HCT116 (cell line): ENCODE data around the gene LUC7L2. TPM values are rescaled to one million over a fixed set of nuclear protein-coding genes. Genes with fewer than 3 reads are reported as not detected.

ENCODE experiments used
- ATAC-seq: fragments of 200-7000 bp; cut with Tn5 transposase; 2 replicates; pipeline ENCODE4 v1.9.1; 2020; ENCODE audit warnings: mild to moderate bottlenecking, moderate library complexity
- BruUV-seq: library from RNA; stranded (reverse); fragments of 400-500 nt; replicated peaks from 2 replicates; lab custom pipeline; 2021; lab: Mats Ljungman, UMichigan
- CTCF ChIA-PET: fragments of 300-600 bp; sonication (Branson Sonifier 250); formaldehyde crosslinking; loops from one replicate; lab custom pipeline; 2021; ENCODE audit warnings: antibody characterized with exemption; lab: Charles Lee
- POLR2A ChIA-PET: fragments of 300-600, 350-600 bp; sonication (Branson Sonifier 250); formaldehyde crosslinking; loops from one replicate; lab custom pipeline; 2021; ENCODE audit warnings: antibody characterized with exemption; lab: Charles Lee
- RAD21 ChIA-PET, 2 experiments: fragments of 300-600 bp; sonication (Branson Sonifier 250); formaldehyde crosslinking; loops; one replicate each; lab custom pipeline; 2023; ENCODE audit warnings: low total read pairs in 2 of 2; ENCODE audit not compliant: uncharacterized antibody in 2 of 2, unreplicated experiment in 2 of 2, low non-redundant PET in 1 of 2; lab: Charles Lee
- DNase-seq: peaks from one replicate; pipeline ENCODE4 v3.0.0-alpha.2; 2010; ENCODE audit warnings: low read depth, low spot score
- H2AFZ ChIP-seq: fragments of 200-600 bp; shearing (Covaris generic), sonication (generic); 2 replicates; pipeline ENCODE4 v1.6.1; 2017; ENCODE audit warnings: low read depth, mixed run types, mixed read lengths, antibody characterized with exemption, low read length; ENCODE audit not compliant: poor library complexity, severe bottlenecking
- H3K27ac ChIP-seq: 2 replicates; pipeline ENCODE4 v1.5.1; 2012; ENCODE audit warnings: low read depth, low read length
- H3K27me3 ChIP-seq: fragments of 200-600 bp; sonication (generic); 2 replicates; pipeline ENCODE4 v1.6.1; 2016; ENCODE audit warnings: mixed run types, low read length, mixed read lengths; ENCODE audit not compliant: insufficient read depth
- H3K36me3 ChIP-seq, 2 experiments: fragments of 200-500 bp in 1 of 2; fragments of 200-600 bp in 1 of 2; sonication (Bioruptor generic) in 1 of 2; sonication (generic) in 1 of 2; 2 replicates each; pipeline versions ENCODE4 v1.5.1 to v1.6.1; 2014 to 2016; ENCODE audit warnings: low read length in 2 of 2, inconsistent platforms in 1 of 2, mixed read lengths in 1 of 2, mixed run types in 1 of 2; ENCODE audit not compliant: insufficient read depth in 2 of 2, control insufficient read depth in 1 of 2
- H3K4me1 ChIP-seq, 2 experiments: fragments of 200-600 bp in 1 of 2; sonication (generic) in 1 of 2; 2 replicates each; pipeline versions ENCODE4 v1.5.1 to v1.6.1; 2012 to 2017; ENCODE audit warnings: low read length in 2 of 2, inconsistent platforms in 1 of 2, mild to moderate bottlenecking in 1 of 2, mixed read lengths in 1 of 2, mixed run types in 1 of 2, moderate library complexity in 1 of 2; ENCODE audit not compliant: insufficient read depth in 2 of 2, control insufficient read depth in 1 of 2
- H3K4me2 ChIP-seq: fragments of 200-600 bp; sonication (generic); 2 replicates; pipeline ENCODE4 v1.6.1; 2017; ENCODE audit warnings: mixed run types, low read length, mixed read lengths
- H3K4me3 ChIP-seq, 2 experiments: fragments of 200-600 bp in 1 of 2; sonication (generic) in 1 of 2; replicated peaks in 1 of 2; 2 replicates each; pipeline ENCODE4 v1.5.1; 2011 to 2016; ENCODE audit warnings: low read length in 2 of 2, control low read depth in 1 of 2, low read depth in 1 of 2, mild to moderate bottlenecking in 1 of 2, mixed read lengths in 1 of 2, mixed run types in 1 of 2
- H3K79me2 ChIP-seq: fragments of 200-600 bp; sonication (generic); 2 replicates; pipeline ENCODE4 v1.6.1; 2017; ENCODE audit warnings: mild to moderate bottlenecking, mixed run types, low read length, moderate library complexity, mixed read lengths; ENCODE audit not compliant: insufficient read depth
- H3K9ac ChIP-seq: fragments of 200-600 bp; sonication (generic); 2 replicates; pipeline ENCODE4 v1.6.1; 2016; ENCODE audit warnings: low read length, mixed read lengths
- H3K9me2 ChIP-seq: fragments of 200-600 bp; sonication (generic), shearing (Covaris generic); 2 replicates; pipeline ENCODE4 v1.6.1; 2017; ENCODE audit warnings: mixed run types, mild to moderate bottlenecking, moderate library complexity; ENCODE audit not compliant: insufficient read depth
- H3K9me3 ChIP-seq, 2 experiments: fragments of 200-500 bp in 1 of 2; fragments of 200-600 bp in 1 of 2; sonication (Bioruptor generic) in 1 of 2; sonication (generic) in 1 of 2; 2 replicates each; pipeline ENCODE4 v1.6.1; 2014 to 2017; ENCODE audit warnings: low read length in 2 of 2, mixed read lengths in 2 of 2, inconsistent platforms in 1 of 2, low read depth in 1 of 2, mild to moderate bottlenecking in 1 of 2, mixed run types in 1 of 2, moderate library complexity in 1 of 2; ENCODE audit not compliant: control insufficient read depth in 1 of 2, insufficient read depth in 1 of 2
- H4K20me1 ChIP-seq: fragments of 200-600 bp; sonication (generic), shearing (Covaris generic); 2 replicates; pipeline ENCODE4 v1.6.1; 2017; ENCODE audit warnings: mixed run types, mild to moderate bottlenecking, moderate library complexity; ENCODE audit not compliant: insufficient read depth
- CTCF ChIP-seq, 3 experiments: fragments of 200-600 bp in 1 of 3; sonication (generic) in 1 of 3; IDR thresholded peaks in 2 of 3; conservative IDR thresholded peaks in 1 of 3; 2 replicates each; pipeline ENCODE4 v1.5.1; 2012 to 2017; ENCODE audit warnings: low read depth in 2 of 3, low read length in 2 of 3, antibody characterized with exemption in 1 of 3, borderline replicate concordance in 1 of 3, control low read depth in 1 of 3, mild to moderate bottlenecking in 1 of 3, mixed read lengths in 1 of 3, mixed run types in 1 of 3, moderate library complexity in 1 of 3; ENCODE audit not compliant: insufficient read depth in 1 of 3
- JUND ChIP-seq: IDR thresholded peaks from 2 replicates; pipeline ENCODE4 v1.6.1; 2012
- MAX ChIP-seq: IDR thresholded peaks from 2 replicates; pipeline ENCODE4 v1.6.1; 2012
- RAD21 ChIP-seq: IDR thresholded peaks from 2 replicates; pipeline ENCODE4 v1.6.1; 2012; ENCODE audit warnings: low read depth, mild to moderate bottlenecking
- SIN3A ChIP-seq: IDR thresholded peaks from 2 replicates; pipeline ENCODE4 v1.6.1; 2012; ENCODE audit warnings: low read depth
- TCF7L2 ChIP-seq: IDR thresholded peaks from 2 replicates; pipeline ENCODE4 v1.7.0; 2011; ENCODE audit warnings: borderline replicate concordance, inconsistent platforms; ENCODE audit not compliant: insufficient read depth, insufficient read length; ENCODE audit errors: extremely low read depth
- YY1 ChIP-seq: IDR thresholded peaks from 2 replicates; pipeline ENCODE4 v1.6.1; 2011; ENCODE audit warnings: low read length, low read depth, moderate library complexity, mild to moderate bottlenecking; ENCODE audit not compliant: insufficient replicate concordance; ENCODE audit errors: extremely low read depth
- intact Hi-C: fragments of 100-400 bp; cut with micrococcal nuclease; formaldehyde crosslinking; loops from 2 replicates; pipeline ENCODE4 v1.10.0; 2022
- total RNA-seq: library from RNA; stranded (reverse); gene quantifications from one replicate; pipeline ENCODE4 v1.2.1, GENCODE V29; 2021; ENCODE audit not compliant: unreplicated experiment
- TF ChIP-seq, protein P1 (sequence below): IDR thresholded peaks from 2 replicates; pipeline ENCODE4 v1.6.1; 2012; ENCODE audit warnings: low read depth

Gene LUC7L2
- total RNA-seq, 1 experiment from 2014 or later, result 98.8 TPM

DNA sequence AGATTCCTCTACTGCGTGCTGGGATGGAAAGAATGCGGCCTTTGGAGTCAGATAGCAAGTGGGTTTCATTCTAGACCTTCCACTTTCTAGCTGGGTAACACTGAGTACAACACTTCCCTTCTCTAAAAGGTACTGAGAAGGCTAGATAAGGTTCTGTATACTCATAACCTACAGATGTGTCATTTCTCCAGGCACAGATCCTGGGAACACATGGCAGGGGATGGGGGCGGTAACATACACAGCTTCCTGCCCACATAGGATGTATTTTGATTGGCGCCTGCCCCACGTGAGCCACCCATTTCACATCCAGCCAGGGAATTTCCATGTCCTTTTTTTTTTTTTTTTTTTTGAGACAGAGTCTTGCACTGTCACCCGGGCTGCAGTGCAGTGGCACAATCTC is 91.9 kb downstream of the LUC7L2 start:
- no peak overlapping the region for H3K27ac ChIP-seq
- no peaks in the 10 kb centered on the region for H3K9me3 ChIP-seq
- DNase-seq, result no peak
- no peaks in the 10 kb centered on the region for H3K36me3 ChIP-seq
- no peaks in the 10 kb centered on the region for H3K27me3 ChIP-seq
- CTCF ChIA-PET, result interaction anchor here (0.7 kb wide), 1 partner anchor 554 kb away, joined by 3 read pairs; no protein-coding TSS in a partner anchor
- no peak overlapping the region for H3K4me2 ChIP-seq
- no peak overlapping the region for H3K9ac ChIP-seq
- no peak for TF ChIP-seq RAD21
- TF ChIP-seq JUND, result no peak
- no peak for TF ChIP-seq MAX
- H3K4me3 ChIP-seq, result no peak overlapping the region
- intact Hi-C loops, result no loop called here
- H3K79me2 ChIP-seq, result no peaks in the 10 kb centered on the region
- no peaks in the 10 kb centered on the region for H4K20me1 ChIP-seq
- RAD21 ChIA-PET, result no interaction called here
- no TSS peak for BruUV-seq
- peak; percentile 35; the same call in 1 of the 2 replicates for ATAC-seq
- POLR2A ChIA-PET, result no interaction called here
- H3K4me1 ChIP-seq, result peaks cover 1 to 7% of the 10 kb centered on the region in 2 experiments; a peak in 3 of 4 replicates
- H3K9me2 ChIP-seq, result no peaks in the 10 kb centered on the region
- H2AFZ ChIP-seq, result no peak overlapping the region

- no peaks in the 10 kb centered on the region for H3K9me3 ChIP-seq
- H3K79me2 ChIP-seq, result no peaks in the 10 kb centered on the region
- H3K9ac ChIP-seq, result no peak overlapping the region
- DNase-seq (no peak), ATAC-seq (0 out of 2 replicates have a peak, but pooled peaks have one; percentile 27)
- peaks cover 16 to 22% of the 10 kb centered on the region in 2 experiments for H3K4me1 ChIP-seq
- H2AFZ ChIP-seq, result no peak overlapping the region
- no TSS peak for BruUV-seq
- H3K4me3 ChIP-seq, result no peak overlapping the region
- no peak overlapping the region for H3K27ac ChIP-seq
- ChIA-PET RAD21 (no interaction called here), POLR2A (no interaction called here), CTCF (interaction anchor here (0.6 to 1.0 kb wide), 2 partner anchors 18 to 20 kb away, joined by 3 to 4 read pairs; no protein-coding TSS in a partner anchor)
- H3K4me2 ChIP-seq, result no peak overlapping the region
- intact Hi-C loops, result no loop called here
- TF ChIP-seq SIN3A, result no peak
- peak in 2 of 3 experiments; percentile 29 to 34; a peak in 2 of 6 replicates for TF ChIP-seq CTCF (IDR thresholded peaks at IDR 0.05 in 2 of 3, conservative IDR thresholded peaks at IDR 0.05 in 1 of 3; ENCODE audit: borderline replicate concordance in 1 of 3, insufficient read depth in 1 of 3, low read depth in 2 of 3, low read length in 2 of 3)
- TF ChIP-seq YY1, result no peak
- TF ChIP-seq MAX, result no peak
- no peak for TF ChIP-seq TCF7L2
- TF ChIP-seq, protein P1, sequence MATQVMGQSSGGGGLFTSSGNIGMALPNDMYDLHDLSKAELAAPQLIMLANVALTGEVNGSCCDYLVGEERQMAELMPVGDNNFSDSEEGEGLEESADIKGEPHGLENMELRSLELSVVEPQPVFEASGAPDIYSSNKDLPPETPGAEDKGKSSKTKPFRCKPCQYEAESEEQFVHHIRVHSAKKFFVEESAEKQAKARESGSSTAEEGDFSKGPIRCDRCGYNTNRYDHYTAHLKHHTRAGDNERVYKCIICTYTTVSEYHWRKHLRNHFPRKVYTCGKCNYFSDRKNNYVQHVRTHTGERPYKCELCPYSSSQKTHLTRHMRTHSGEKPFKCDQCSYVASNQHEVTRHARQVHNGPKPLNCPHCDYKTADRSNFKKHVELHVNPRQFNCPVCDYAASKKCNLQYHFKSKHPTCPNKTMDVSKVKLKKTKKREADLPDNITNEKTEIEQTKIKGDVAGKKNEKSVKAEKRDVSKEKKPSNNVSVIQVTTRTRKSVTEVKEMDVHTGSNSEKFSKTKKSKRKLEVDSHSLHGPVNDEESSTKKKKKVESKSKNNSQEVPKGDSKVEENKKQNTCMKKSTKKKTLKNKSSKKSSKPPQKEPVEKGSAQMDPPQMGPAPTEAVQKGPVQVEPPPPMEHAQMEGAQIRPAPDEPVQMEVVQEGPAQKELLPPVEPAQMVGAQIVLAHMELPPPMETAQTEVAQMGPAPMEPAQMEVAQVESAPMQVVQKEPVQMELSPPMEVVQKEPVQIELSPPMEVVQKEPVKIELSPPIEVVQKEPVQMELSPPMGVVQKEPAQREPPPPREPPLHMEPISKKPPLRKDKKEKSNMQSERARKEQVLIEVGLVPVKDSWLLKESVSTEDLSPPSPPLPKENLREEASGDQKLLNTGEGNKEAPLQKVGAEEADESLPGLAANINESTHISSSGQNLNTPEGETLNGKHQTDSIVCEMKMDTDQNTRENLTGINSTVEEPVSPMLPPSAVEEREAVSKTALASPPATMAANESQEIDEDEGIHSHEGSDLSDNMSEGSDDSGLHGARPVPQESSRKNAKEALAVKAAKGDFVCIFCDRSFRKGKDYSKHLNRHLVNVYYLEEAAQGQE, result no peak
- H3K27me3 ChIP-seq, result no peaks in the 10 kb centered on the region
- no peaks in the 10 kb centered on the region for H3K9me2 ChIP-seq
- H3K36me3 ChIP-seq, result no peaks in the 10 kb centered on the region
- no peaks in the 10 kb centered on the region for H4K20me1 ChIP-seq
Observed at GRCh38 chr7:139452958-139453672, 93.4 kb downstream of the LUC7L2 start.
